Dedifferentiated amniotic fluid mesenchymal stem cell (primary cell): ENCODE measurements around the gene PACRG.

Experiments
- DNase-seq: peaks from one replicate; pipeline ENCODE4 v3.0.0-alpha.2; 2016; ENCODE audit errors: extremely low spot score

PACRG gene

GRCh38 chr6:162710419-162710818, 17.4 kb upstream of the PACRG start:
- no peak for DNase-seq

- DNase-seq, result no peak
Measured at GRCh38 chr6:162710936-162711335, 16.8 kb upstream of the PACRG start.

GRCh38 chr6:162711376-162711775, 16.4 kb upstream of the PACRG start:
- no peak for DNase-seq

GRCh38 chr6:162712694-162713093, 15.1 kb upstream of the PACRG start:
- no peak for DNase-seq

GRCh38 chr6:162713974-162714780, 13.6 kb upstream of the PACRG start:
- no peak for DNase-seq

GRCh38 chr6:162715601-162716000, 12.2 kb upstream of the PACRG start:
- DNase-seq, result no peak

GRCh38 chr6:162719528-162719927, 8.2 kb upstream of the PACRG start:
- DNase-seq, result no peak

GRCh38 chr6:162721404-162721687, 6.4 kb upstream of the PACRG start:
- DNase-seq, result no peak

- no peak for DNase-seq
Measured at GRCh38 chr6:162722226-162722625, 5.5 kb upstream of the PACRG start.

- DNase-seq, result no peak
Measured at GRCh38 chr6:162722633-162723032, 5.1 kb upstream of the PACRG start.

GRCh38 chr6:162726947-162727321, 840 bp upstream of the PACRG start:
- DNase-seq, result no peak

GRCh38 chr6:162728197-162728596, 423 bp downstream of the PACRG start:
- no peak for DNase-seq

- no peak for DNase-seq
Measured at GRCh38 chr6:162728706-162729105, 932 bp downstream of the PACRG start.

- DNase-seq, result no peak
Measured at GRCh38 chr6:162730502-162730901, 2.7 kb downstream of the PACRG start.

GRCh38 chr6:162733489-162733888, 5.7 kb downstream of the PACRG start:
- no peak for DNase-seq

- DNase-seq, result no peak
Measured at GRCh38 chr6:162736961-162737360, 9.2 kb downstream of the PACRG start.

GRCh38 chr6:162750776-162751175, 23.0 kb downstream of the PACRG start:
- no peak for DNase-seq

GRCh38 chr6:162751211-162751859, 23.6 kb downstream of the PACRG start:
- no peak for DNase-seq

GRCh38 chr6:162753775-162754174, 26.0 kb downstream of the PACRG start:
- DNase-seq, result no peak

- no peak for DNase-seq
Measured at GRCh38 chr6:162770136-162770535, 42.4 kb downstream of the PACRG start.

- DNase-seq, result no peak
Measured at GRCh38 chr6:162770955-162771354, 43.2 kb downstream of the PACRG start.

GRCh38 chr6:162772466-162772865, 44.7 kb downstream of the PACRG start:
- no peak for DNase-seq

GRCh38 chr6:162773996-162774395, 46.2 kb downstream of the PACRG start:
- no peak for DNase-seq

GRCh38 chr6:162777091-162777490, 49.3 kb downstream of the PACRG start:
- DNase-seq, result no peak
